PC-9 (cell line): Measurements from ENCODE around the gene BPHL.

Experiments
- CTCF ChIP-seq: fragments of 200-600 bp; sonication (generic); conservative IDR thresholded peaks from 2 replicates; pipeline ENCODE4 v1.6.1; 2017; ENCODE audit warnings: mixed run types, antibody characterized with exemption, mild to moderate bottlenecking, moderate library complexity
- EZH2 ChIP-seq: fragments of 200-600 bp; sonication (generic); IDR thresholded peaks from 2 replicates; pipeline ENCODE4 v1.8.0; 2017; ENCODE audit warnings: antibody characterized with exemption, low read depth

- TF ChIP-seq CTCF (no peak), EZH2 (no peak)
Observed at GRCh38 chr6:3086282-3086946, 32.1 kb upstream of the BPHL start.
